ENCODE data around the gene JAKMIP2.
"Not testable (repeated sequence)": the region's sequence is repeated elsewhere in the genome, so short reads cannot be mapped to it uniquely, and the experiment has no call there.

Gene JAKMIP2
- 13.2 to 386 (median 127) reads per million in 18 experiments for total RNA-seq

DNA sequence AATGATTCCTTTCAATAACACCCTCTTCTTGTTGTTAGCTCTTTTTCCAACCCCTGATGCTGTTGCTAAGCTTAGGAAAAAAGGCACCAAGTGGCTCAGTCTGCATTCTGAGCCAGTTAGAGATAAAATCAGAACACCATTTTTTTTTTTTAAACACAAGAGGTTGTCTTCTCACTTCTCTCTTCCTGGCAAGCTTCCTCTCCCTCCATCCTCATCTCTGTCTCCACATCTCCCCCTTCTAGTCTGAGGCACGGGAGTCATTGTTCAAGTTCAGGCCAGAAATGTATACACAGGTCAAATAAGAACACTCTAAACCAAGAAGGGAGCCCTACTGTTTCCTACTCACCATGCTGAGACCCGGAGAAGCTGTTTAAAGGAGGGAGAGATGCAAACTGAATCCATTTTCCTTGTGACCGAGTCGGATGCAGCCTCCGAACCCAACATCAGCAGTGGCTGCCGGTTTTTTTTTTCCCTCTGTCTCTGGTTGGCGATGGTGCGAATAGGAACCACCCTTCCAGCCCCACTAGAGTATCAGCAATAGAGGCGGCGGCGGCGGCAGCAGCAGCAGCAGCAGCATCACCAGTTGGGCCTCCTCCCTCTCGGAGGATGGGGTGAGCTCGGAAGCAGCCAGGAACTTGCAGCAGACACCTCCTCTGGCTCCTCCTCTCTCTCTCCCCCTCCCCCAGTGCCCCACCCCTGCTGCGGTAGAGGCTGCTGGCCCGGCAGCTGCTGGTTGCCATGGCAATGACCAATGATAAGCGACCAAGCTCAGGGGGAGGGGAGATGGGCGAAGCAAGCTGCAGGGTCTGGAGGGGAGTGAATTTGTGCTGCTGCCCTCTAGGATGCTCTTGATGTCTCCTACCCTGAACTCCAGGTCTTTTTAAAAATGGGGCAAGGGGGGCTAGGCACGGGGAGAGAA, at the start of gene JAKMIP2:
JAKMIP2 (minus strand) TSS at position 619 of the 919 bp plus-strand sequence. CDS start 110,922 bp downstream, outside the sequence.
- DNase-seq = peak; percentile 78 to 83

DNA sequence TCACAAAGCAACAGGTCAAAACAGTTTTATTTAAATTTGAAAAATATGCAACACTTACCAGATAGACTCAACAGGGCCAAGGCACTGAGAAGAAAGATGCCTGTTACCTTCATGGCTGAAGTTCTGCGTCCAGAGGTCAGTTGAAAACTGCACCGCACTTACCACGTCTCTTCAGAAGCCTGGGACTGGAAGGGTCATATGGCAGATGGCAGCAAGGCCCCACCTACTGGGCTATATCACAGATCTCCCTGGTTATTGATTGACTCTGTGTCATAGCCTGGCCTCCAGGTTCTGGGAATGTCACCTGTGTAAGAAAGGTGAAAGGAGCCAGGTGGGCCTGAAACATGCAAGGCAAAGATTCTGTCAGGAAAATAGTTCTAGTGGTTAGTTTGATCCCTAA, 48.9 kb upstream of the JAKMIP2 start, which contains the start of gene SPINK1:
SPINK1 (minus strand) TSS at position 207 of the 400 bp plus-strand sequence; CDS start at position 113, 94 bp downstream.
- DNase-seq = no peak

DNA sequence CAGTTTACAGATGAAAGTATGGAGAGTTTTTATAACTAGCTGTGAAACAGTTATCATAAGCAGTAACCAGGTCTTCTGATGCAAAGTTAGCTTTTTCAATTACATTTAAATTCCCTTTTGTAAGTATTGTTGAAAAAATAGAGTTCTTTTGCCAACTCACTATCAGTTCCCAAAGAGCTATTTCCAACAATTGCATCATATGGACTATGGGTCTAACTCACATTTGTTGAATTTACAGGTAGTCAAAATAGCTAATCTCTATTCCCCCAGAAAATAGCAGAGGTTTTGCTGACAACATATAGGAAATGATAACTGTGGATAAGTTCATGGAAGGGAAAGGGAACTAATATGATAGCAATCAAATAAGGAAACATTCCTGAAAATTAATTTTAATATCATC, 47.5 kb upstream of the JAKMIP2 start:
- no peak for DNase-seq

DNA sequence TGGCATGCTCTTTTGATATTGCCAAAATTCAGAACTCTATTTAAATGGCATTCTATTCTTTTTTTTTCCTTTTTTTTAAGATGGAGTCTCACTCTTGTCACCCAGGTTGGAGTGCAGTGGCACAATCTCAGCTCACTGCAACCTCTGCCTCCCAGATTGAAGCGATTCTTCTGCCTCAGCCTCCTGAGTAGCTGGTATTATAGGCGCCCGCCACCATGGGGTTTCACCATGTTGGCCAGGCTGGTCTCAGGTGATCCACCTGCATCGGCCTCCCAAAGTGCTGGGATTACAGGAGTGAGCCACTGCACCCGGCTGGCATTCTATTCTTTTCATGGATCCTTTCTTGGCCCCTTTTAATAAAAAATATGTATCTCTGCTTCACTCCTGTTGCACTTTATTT, 44.5 kb upstream of the JAKMIP2 start:
- DNase-seq = not testable (repeated sequence)

DNA sequence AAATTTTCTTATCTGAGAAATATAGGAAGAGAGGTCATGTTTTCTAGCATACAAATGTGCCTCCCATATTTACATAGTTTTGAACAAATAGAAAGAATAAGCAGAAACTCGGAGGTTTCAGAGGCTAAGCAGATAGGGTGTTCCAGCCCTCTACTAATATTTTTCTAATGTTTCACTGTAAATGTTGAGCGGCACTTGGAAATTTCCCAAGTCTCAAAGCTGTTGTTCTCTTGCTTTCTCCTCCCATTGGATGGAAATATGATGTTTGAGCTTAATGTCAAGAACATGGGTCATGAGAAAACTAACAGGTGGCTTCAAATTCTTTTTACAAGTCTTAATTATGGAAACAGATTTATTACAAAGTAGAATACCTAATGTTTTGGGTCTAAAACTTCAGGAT, 43.8 kb upstream of the JAKMIP2 start:
- DNase-seq = no peak

DNA sequence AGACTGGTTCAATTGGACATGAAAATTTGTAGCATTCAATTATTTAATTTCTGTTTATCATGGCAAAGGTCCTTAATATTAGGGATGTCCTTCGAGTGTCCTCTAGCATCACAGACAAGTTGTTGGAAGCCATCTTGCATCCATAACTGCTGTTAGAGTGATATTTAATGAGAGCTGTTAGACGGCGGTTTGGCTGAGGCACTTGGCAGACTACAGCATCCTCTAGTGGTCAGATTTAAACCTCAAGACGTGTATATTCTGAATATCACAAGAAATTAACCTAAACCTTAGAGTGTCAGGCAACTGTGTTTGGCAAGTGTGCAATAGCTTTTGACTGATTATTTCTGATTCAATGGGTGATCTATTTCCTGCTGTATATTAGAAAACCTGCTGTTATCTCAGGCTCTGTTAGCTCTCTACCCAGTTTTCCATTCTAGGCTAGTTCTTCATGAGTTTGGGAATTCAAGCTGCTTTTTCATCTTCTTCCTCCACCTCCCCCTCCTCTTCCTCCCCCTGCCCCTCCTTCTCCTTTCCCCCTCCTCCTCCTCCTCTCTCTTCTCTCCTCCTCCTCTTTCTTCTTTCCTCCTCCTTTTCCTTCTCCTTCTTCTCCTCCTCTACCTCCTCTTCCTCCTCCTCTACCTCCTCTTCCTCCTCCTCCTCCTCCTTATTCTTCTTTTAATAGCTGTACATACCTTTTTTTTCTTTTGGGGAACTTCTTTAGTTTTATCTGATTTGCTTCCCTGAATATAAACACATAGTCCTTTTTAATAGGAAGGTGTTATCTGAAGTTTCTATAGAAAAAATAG, 40.4 kb upstream of the JAKMIP2 start:
- peak; percentile 86 to 88 for DNase-seq

DNA sequence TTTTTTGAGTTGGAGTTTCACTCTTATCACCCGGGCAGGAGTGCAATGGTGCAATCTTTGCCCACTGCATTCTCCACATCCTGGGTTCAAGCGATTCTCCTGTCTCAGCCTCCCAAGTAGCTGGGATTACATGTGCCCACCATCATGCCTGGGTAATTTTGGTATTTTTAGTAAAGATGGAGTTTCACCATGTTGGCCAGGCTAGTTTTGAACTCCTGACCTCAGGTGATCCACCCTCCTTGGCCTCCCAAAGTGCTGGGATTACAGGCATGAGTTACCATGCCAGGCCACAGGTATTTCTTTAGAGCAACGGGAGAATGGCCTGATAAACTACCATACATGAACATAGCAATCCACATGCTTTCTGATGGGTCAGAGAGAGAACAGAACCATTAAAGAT, 39.7 kb upstream of the JAKMIP2 start:
- not testable (repeated sequence) for DNase-seq

DNA sequence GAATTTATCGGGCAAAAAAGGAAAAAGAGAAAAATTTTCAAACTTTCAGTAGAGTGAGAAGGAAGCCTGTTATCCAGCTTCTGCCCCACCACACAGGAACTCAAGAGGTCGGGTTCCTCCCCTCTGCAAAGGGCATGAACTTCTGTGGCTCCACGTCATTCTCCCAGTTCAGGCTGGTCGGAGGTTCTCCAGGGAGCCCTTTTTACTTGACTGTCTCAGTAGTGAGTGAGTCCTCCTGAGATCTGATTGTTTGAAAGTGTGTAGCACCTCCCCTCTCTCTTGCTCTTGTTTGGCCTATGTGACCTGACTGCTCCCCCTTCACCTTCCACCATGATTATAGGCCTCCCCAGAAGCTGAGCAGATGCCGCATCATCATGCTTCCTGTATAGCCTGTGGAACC, 39.2 kb upstream of the JAKMIP2 start:
- DNase-seq = peak; percentile 43 to 59

DNA sequence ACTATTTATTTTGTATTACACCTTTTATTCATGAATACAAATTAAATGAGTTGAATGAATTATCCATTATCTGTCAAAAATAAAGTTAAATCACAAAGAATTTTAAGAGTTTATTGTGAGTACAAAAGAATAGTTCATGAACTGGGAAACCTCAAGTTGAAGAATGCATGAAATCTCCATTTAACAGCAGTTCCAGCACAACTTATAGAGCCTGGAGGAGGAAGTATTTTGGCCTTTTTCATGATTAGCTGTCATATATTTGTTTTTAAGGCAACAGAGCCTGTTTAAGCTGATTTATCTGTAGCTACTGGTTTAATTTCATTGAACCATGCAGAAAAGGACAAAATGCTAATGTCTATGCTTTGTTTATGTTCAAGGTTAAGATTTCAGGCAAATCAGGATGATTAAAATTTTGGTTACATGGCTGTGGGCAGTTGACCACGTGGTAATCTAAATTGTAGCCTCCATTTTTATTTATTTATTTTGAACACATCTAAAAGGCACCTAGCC, 36.8 kb upstream of the JAKMIP2 start:
- DNase-seq = peak; percentile 29 to 32

DNA sequence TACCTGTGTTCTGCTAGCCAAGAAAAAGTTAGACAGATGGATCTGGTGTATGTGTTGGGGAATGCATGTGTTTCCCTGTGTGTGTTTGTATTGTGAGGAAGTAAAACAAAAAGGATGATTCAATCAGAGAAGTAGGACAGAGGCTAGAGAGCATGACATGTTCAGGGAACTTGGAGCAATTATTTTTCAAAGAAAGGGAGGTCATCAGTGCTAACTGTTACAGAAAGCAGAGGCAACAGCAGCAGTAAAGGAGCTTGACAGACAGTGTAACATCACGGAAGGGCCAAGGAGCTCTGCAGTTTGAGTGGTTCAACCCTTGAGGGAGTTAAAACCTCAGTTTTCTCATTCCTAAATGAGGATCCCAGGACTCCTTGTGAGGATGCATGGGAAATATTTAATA, 35.8 kb upstream of the JAKMIP2 start:
- peak; percentile 91 to 95 for DNase-seq

DNA sequence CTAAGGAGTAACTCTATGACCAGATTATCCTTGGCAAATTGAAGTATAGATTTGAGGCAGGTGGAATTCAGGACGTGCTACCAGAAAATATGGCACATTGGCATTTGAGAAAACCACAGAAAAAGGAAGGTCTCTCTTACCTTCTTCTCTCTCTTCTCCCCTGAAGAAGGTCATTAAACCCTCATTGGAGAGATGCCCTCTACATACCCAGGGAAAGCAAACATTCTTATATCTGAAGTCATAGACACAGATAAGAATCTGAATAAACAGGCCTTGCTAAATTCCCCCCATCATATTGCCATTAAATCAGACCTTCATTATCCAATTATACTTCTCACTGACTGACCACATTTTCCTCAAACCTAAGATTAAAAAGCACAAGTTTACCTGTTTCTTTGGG, 31.2 kb upstream of the JAKMIP2 start:
- DNase-seq = no peak

DNA sequence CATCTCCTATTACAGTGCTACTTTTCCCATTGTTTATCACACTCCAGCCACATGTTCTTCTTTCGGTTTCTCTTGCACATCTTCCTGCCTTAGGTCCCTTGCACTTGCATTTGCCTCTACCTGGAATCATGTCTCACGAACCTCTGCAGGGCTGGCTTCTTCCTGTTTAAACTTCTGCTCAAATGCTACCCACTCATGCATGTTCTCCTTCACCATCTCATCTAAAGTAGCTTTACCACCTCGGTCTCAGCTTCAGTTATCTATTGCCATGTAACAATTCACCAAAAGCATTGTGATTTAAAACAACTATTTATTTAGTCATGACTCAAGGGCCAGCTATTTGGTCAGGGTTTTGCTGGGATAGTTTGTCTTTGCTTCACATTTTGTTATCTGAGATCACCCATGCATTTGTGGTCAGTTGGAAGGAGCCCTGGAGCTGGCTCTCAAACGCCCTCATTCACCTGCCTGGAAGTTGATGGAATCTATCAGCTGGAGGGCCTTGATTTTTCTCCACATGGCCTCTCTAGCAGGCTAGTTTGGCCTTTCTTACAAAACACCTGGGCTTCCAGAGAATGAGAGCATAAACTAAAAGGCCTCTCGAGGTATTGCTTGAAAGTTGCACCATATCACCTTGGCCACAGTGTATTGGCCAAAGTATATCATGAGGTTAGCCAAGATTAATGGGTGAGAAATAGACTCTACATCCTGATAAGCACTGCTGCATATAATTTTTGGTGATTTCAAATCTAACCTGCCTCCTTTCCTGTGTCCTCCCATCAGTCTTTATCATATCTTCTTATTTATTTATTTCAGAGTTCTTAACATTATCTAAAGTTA, 27.5 kb upstream of the JAKMIP2 start:
- DNase-seq = no peak

DNA sequence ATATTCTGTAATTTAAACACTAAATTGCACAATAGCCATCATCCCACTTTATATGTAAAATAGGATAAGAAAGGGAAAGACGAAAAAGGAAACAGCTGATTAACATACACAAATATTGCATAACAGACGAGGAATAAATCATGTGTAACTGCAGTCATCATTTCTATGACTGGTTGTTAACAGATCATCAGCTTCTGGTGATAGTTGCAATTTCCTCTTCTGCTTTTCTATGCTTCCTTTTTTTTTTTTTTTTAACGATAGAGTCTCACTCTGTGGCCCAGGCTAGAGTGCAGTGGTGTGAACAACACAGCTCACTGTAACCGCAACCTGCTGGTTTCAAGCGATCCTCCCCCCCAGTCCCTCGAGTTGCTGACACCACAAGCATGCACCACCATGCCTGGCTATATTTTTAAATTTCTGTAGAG, 22.5 kb upstream of the JAKMIP2 start:
- peak; percentile 89 to 99 for DNase-seq

DNA sequence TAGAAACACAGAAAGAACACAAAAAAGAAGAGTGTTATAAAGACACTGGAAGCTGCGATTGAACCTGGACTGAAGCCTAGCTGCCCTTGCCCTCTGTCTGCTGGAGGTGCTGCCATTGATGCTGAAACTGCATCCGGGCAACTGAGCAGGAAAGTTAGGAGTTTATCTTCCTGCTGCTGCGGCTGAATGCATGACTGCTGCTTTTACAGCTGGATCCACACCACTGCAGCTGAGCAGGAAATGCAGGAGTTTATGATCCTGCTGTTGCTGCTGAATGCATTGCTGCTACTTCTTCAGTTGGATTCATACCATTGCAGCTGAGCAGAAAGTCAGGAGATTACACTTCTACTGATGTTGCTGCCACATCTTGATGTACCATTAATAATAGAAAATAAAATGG, 21.8 kb upstream of the JAKMIP2 start:
- no peak for DNase-seq

DNA sequence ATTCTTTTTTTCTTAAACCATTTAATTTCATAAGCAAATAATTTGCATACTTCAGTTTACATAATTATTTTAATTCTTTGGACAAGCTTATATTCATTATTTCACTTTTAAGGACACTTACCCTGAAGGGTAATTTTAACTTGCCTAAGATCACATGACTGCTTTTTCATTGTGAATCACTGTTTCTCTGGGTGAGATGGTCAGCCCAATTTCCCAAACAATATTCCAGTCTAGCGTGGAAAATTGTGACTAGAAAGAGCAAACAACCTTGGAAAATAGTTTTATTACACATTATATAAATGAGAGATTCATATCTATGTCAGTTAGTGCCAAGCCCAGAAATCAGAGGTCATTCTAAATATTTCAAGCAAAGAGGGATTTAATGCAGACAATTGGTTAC, 21.4 kb upstream of the JAKMIP2 start:
- no peak for DNase-seq

DNA sequence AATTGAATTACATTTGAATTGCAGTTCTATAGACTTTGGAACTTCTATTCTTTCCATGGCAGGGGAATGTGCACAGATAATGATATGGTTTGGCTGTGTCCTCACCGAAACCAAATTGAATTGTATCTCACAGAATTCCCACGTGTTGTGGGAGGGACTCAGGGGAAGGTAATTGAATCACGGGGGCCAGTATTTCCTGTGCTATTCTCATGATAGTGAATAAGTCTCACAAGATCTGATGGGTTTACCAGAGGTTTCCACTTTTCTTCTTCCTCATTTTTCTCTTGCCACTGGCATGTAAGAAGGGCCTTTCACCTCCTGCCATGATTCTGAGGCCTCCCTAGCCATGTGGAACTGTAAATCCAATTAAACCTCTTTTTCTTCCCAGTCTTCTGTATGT, 20.6 kb upstream of the JAKMIP2 start:
- DNase-seq = peak; percentile 93 to 95

DNA sequence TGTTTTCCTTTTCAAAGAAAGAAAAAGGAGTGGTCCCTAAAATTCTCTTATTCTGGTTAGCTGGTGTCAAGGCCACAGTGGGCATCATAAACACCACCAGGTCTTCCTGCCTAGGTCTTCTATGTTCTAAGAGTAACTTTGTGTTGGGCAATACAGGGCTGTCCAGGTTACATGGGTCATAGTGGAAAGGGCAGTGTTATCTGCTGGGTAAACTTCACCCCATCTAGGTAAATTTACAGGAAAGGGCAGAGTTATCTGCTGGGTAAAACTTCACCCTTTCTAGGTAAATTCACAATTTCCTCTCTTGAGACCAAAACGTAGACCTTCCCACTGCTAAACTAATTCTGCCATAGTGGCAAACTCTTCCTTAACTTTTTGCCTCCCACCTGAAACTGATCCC, 18.9 kb upstream of the JAKMIP2 start:
- no peak for DNase-seq

DNA sequence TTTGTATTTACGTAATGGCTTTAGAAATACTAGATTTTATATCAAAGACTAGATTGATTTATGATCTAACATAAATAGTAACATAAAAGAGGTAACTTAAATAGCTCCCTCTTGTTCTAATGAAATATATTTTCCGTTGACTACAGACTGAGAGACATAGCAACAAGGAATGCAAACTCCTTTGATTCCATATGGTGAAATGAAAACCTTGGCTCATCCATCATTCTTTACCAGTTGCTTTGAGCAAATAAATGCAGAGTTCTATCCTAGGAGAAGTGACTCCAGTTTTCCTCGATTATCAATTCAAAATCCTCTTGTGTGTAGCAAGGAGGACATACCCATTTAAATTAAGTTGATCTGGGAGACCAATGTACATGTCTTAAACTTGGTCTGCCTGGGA, 18.0 kb upstream of the JAKMIP2 start:
- DNase-seq = no peak

DNA sequence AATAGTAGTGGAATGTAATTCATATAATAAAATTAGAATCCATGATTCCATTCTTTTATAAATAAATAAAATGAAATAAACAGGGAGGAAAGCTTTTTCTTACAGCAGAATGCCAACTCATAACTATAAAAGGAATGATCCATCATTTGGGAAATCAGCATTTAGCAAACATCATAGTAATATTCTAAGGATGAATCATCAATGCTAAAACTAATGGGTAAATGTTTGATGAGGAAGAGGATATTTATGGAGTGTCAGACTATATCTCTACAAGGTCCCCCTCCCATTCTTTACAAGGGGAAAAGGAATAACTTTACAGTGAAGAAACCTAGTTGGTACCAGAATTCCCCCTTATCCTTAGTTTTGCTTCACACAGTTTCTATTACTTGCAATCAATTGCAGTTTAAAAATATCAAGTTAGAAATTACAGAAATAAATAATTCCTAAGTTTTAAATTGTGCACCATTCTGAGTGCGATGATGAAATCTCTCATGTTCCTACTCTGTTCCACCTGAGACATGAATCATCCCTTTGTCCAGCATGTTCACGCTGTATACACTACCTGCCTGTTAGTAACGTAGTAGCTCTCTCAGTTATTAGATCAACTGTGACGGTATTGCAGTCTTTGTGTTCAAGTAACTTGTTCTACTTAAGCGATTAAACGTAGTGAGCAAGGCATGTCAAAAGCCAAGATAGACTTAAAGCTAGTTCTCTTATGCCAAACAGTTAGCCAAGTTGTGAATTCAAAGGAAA, 14.2 kb upstream of the JAKMIP2 start:
- DNase-seq = no peak

DNA sequence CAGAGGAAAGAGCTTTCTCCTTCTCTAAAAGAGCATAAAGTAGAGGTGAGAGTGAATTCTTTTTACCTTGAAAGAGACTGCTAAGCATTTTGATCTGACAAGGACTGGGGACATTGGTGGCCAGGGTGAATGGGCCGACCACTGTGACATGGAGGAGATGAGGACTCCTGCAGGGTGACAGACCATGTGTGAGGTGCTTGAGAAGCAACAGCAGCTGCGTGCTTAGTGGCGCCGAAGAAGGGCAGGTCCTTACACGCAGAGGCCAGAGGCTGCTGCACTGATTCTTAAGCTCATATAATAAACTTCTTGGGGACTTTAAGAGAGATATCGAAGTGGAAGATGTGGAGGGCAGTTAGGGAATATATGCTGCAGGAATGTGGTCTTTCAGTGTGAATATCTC, 8.7 kb upstream of the JAKMIP2 start:
- no peak for DNase-seq

DNA sequence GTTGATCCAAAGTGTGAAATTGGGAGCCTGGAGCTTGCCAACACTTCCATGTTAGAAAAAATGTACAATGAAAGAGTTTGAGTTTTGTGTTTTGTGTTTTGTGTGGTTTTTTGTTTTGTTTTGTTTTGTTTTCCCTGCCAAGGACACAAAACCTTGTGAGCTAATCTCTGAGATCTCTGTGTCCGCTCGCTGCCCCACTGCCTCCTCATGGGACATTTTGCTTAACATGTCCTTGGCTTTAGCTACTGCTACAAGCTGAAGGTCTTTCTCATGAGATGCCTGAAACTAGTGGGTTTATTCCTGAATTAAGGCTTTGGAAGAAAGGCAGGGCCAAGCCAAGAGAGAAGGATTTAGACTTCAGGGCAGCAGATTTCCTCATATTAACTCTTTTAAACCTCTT, 7.3 kb upstream of the JAKMIP2 start:
- no peak for DNase-seq

DNA sequence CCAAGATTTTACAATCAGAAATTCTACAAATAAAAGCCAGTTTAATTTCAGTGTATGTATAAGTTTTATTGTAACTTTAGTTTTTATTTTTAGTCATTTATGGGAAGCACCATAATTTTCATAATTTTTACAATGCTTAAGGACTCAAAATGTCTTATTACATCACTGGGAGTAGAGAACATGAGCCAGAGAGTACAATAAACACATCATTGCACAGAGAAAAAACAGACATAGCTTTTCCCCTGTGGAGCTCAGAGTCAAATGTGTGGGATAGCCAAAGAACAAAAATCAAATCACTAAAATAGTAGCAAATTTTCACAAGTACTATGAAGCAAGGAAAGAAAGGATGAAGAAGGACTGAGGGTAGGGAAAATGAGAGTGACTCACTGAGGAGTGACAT, 5.5 kb upstream of the JAKMIP2 start:
- DNase-seq = no peak

All from inflammatory macrophage (primary cell).